Measurements from ENCODE around the gene CYTH1. TPM values are rescaled to one million over a fixed set of nuclear protein-coding genes. Genes with fewer than 3 reads are reported as not detected.

Gene CYTH1
- total and polyA plus RNA-seq, 10 of the 15 experiments (the other 5 are each of a cell fraction or from before 2014, with no cell fraction given) = 6.6 to 188 (median 145) TPM

DNA sequence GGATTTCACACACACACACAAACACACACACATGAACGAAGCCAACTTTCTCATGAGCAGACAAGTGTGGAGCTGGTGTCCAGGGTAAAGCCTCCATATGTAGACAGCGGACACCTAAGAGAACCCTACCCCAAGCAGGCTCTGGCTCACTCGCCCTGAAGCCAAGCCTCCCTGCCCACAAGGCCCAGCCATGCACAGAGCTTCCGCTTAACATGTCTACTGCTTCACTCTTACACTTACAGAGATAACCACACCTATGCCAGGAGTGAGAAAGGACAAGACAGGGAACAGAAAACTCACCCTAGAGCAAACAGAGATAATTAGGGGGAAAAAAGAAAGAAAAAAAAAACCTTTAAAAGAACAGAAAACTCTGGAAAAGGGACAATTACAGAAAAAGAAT lies 67.5 kb downstream of the CYTH1 start (continued):
- TF ChIP-seq, protein P1, sequence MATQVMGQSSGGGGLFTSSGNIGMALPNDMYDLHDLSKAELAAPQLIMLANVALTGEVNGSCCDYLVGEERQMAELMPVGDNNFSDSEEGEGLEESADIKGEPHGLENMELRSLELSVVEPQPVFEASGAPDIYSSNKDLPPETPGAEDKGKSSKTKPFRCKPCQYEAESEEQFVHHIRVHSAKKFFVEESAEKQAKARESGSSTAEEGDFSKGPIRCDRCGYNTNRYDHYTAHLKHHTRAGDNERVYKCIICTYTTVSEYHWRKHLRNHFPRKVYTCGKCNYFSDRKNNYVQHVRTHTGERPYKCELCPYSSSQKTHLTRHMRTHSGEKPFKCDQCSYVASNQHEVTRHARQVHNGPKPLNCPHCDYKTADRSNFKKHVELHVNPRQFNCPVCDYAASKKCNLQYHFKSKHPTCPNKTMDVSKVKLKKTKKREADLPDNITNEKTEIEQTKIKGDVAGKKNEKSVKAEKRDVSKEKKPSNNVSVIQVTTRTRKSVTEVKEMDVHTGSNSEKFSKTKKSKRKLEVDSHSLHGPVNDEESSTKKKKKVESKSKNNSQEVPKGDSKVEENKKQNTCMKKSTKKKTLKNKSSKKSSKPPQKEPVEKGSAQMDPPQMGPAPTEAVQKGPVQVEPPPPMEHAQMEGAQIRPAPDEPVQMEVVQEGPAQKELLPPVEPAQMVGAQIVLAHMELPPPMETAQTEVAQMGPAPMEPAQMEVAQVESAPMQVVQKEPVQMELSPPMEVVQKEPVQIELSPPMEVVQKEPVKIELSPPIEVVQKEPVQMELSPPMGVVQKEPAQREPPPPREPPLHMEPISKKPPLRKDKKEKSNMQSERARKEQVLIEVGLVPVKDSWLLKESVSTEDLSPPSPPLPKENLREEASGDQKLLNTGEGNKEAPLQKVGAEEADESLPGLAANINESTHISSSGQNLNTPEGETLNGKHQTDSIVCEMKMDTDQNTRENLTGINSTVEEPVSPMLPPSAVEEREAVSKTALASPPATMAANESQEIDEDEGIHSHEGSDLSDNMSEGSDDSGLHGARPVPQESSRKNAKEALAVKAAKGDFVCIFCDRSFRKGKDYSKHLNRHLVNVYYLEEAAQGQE (IDR thresholded peaks at IDR 0.05; ENCODE audit: low read depth, low read length) = no peak
- peak; percentile 71; the same call in 1 of the 2 replicates for TF ChIP-seq NBN (IDR thresholded peaks at IDR 0.05)
- TF ChIP-seq SREBF2 (IDR thresholded peaks at IDR 0.05; ENCODE audit: low read length) = no peak
- TF ChIP-seq, protein P2, sequence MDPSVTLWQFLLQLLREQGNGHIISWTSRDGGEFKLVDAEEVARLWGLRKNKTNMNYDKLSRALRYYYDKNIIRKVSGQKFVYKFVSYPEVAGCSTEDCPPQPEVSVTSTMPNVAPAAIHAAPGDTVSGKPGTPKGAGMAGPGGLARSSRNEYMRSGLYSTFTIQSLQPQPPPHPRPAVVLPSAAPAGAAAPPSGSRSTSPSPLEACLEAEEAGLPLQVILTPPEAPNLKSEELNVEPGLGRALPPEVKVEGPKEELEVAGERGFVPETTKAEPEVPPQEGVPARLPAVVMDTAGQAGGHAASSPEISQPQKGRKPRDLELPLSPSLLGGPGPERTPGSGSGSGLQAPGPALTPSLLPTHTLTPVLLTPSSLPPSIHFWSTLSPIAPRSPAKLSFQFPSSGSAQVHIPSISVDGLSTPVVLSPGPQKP (IDR thresholded peaks at IDR 0.05; ENCODE audit: low read depth, low read length) = no peak
- TF ChIP-seq, protein P3, sequence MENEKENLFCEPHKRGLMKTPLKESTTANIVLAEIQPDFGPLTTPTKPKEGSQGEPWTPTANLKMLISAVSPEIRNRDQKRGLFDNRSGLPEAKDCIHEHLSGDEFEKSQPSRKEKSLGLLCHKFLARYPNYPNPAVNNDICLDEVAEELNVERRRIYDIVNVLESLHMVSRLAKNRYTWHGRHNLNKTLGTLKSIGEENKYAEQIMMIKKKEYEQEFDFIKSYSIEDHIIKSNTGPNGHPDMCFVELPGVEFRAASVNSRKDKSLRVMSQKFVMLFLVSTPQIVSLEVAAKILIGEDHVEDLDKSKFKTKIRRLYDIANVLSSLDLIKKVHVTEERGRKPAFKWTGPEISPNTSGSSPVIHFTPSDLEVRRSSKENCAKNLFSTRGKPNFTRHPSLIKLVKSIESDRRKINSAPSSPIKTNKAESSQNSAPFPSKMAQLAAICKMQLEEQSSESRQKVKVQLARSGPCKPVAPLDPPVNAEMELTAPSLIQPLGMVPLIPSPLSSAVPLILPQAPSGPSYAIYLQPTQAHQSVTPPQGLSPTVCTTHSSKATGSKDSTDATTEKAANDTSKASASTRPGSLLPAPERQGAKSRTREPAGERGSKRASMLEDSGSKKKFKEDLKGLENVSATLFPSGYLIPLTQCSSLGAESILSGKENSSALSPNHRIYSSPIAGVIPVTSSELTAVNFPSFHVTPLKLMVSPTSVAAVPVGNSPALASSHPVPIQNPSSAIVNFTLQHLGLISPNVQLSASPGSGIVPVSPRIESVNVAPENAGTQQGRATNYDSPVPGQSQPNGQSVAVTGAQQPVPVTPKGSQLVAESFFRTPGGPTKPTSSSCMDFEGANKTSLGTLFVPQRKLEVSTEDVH (IDR thresholded peaks at IDR 0.05; ENCODE audit: low read depth, partially characterized antibody) = no peak
- peak; percentile 44; the same call in 1 of the 2 replicates for TF ChIP-seq LARP7 (IDR thresholded peaks at IDR 0.05)
- TF ChIP-seq HDGF (IDR thresholded peaks at IDR 0.05) = peak; percentile 53; the same call in 1 of the 2 replicates
- peak; percentile 59; the same call in 1 of the 2 replicates for TF ChIP-seq YY1 (IDR thresholded peaks at IDR 0.05; ENCODE audit: low read depth, low read length)
- no peak for TF ChIP-seq CHD2 (IDR thresholded peaks at IDR 0.05; ENCODE audit: borderline replicate concordance, low read depth, low read length)
- TF ChIP-seq, protein P4, sequence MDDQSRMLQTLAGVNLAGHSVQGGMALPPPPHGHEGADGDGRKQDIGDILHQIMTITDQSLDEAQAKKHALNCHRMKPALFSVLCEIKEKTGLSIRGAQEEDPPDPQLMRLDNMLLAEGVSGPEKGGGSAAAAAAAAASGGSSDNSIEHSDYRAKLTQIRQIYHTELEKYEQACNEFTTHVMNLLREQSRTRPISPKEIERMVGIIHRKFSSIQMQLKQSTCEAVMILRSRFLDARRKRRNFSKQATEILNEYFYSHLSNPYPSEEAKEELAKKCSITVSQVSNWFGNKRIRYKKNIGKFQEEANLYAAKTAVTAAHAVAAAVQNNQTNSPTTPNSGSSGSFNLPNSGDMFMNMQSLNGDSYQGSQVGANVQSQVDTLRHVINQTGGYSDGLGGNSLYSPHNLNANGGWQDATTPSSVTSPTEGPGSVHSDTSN (IDR thresholded peaks at IDR 0.05; ENCODE audit: insufficient replicate concordance, low read depth, low read length) = no peak
- TF ChIP-seq, protein P5, sequence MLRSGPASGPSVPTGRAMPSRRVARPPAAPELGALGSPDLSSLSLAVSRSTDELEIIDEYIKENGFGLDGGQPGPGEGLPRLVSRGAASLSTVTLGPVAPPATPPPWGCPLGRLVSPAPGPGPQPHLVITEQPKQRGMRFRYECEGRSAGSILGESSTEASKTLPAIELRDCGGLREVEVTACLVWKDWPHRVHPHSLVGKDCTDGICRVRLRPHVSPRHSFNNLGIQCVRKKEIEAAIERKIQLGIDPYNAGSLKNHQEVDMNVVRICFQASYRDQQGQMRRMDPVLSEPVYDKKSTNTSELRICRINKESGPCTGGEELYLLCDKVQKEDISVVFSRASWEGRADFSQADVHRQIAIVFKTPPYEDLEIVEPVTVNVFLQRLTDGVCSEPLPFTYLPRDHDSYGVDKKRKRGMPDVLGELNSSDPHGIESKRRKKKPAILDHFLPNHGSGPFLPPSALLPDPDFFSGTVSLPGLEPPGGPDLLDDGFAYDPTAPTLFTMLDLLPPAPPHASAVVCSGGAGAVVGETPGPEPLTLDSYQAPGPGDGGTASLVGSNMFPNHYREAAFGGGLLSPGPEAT (IDR thresholded peaks at IDR 0.05; ENCODE audit: low read depth) = peak; percentile 37; the same call in 1 of the 2 replicates
- TF ChIP-seq, protein P6, sequence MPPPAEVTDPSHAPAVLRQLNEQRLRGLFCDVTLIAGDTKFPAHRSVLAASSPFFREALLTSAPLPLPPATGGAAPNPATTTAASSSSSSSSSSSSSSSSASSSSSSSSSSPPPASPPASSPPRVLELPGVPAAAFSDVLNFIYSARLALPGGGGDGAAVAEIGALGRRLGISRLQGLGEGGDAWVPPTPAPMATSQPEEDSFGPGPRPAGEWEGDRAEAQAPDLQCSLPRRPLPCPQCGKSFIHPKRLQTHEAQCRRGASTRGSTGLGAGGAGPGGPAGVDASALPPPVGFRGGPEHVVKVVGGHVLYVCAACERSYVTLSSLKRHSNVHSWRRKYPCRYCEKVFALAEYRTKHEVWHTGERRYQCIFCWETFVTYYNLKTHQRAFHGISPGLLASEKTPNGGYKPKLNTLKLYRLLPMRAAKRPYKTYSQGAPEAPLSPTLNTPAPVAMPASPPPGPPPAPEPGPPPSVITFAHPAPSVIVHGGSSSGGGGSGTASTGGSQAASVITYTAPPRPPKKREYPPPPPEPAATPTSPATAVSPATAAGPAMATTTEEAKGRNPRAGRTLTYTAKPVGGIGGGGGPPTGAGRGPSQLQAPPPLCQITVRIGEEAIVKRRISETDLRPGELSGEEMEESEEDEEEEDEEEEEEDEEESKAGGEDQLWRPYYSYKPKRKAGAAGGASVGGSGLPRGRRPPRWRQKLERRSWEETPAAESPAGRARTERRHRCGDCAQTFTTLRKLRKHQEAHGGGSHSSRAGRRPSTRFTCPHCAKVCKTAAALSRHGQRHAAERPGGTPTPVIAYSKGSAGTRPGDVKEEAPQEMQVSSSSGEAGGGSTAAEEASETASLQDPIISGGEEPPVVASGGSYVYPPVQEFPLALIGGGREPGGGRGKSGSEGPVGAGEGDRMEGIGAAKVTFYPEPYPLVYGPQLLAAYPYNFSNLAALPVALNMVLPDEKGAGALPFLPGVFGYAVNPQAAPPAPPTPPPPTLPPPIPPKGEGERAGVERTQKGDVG (CRISPR knock-in tag; IDR thresholded peaks at IDR 0.05) = no peak
- TF ChIP-seq, protein P7, sequence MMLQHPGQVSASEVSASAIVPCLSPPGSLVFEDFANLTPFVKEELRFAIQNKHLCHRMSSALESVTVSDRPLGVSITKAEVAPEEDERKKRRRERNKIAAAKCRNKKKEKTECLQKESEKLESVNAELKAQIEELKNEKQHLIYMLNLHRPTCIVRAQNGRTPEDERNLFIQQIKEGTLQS (IDR thresholded peaks at IDR 0.05; ENCODE audit: borderline replicate concordance, extremely low read depth, low read depth, low read length) = no peak
- no peak for TF ChIP-seq RB1 (IDR thresholded peaks at IDR 0.05; ENCODE audit: borderline replicate concordance)
- no peak for TF ChIP-seq CBX5 (IDR thresholded peaks at IDR 0.05; ENCODE audit: low read depth)
- TF ChIP-seq MTA2 (IDR thresholded peaks at IDR 0.05; ENCODE audit: low read depth) = peak; percentile 52; the same call in 1 of the 2 replicates

Data from GM12878 (cell line).